ENCODE results near the gene SVOPL.

SVOPL gene

GRCh38 chr7:138602451-138602850 is 98.7 kb downstream of the SVOPL start:
- no peak for DNase-seq

- DNase-seq = no peak
Observed at GRCh38 chr7:138595454-138595853, 105.7 kb downstream of the SVOPL start.

GRCh38 chr7:138590154-138590553 is 111.0 kb downstream of the SVOPL start:
- DNase-seq = no peak

- DNase-seq = no peak
Observed at GRCh38 chr7:138588986-138589385, 112.2 kb downstream of the SVOPL start.

GRCh38 chr7:138587485-138587884 is 113.7 kb downstream of the SVOPL start:
- DNase-seq = no peak

GRCh38 chr7:138585283-138585993 is 115.7 kb downstream of the SVOPL start:
- DNase-seq = no peak

GRCh38 chr7:138584696-138585095 is 116.5 kb downstream of the SVOPL start:
- no peak for DNase-seq

GRCh38 chr7:138584283-138584682 is 116.9 kb downstream of the SVOPL start:
- no peak for DNase-seq

- DNase-seq = no peak
Observed at GRCh38 chr7:138581065-138581464, 120.1 kb downstream of the SVOPL start.

GRCh38 chr7:138579671-138580070 is 121.5 kb downstream of the SVOPL start:
- no peak for DNase-seq

GRCh38 chr7:138579136-138579535 is 122.0 kb downstream of the SVOPL start:
- no peak for DNase-seq

- no peak for DNase-seq
Observed at GRCh38 chr7:138575897-138576428, 125.2 kb downstream of the SVOPL start.

GRCh38 chr7:138573741-138574140 is 127.4 kb downstream of the SVOPL start:
- DNase-seq = no peak

- no peak for DNase-seq
Observed at GRCh38 chr7:138570715-138571114, 130.4 kb downstream of the SVOPL start.

- no peak for DNase-seq
Observed at GRCh38 chr7:138569418-138569817, 131.7 kb downstream of the SVOPL start.

GRCh38 chr7:138568655-138569054 is 132.5 kb downstream of the SVOPL start:
- no peak for DNase-seq

GRCh38 chr7:138565451-138566114 is 135.6 kb downstream of the SVOPL start:
- DNase-seq = no peak

GRCh38 chr7:138565071-138565450 is 136.1 kb downstream of the SVOPL start:
- no peak for DNase-seq

GRCh38 chr7:138564365-138564764 is 136.8 kb downstream of the SVOPL start:
- DNase-seq = no peak

GRCh38 chr7:138563808-138564207 is 137.4 kb downstream of the SVOPL start:
- DNase-seq = no peak

GRCh38 chr7:138559448-138559847 is 141.7 kb downstream of the SVOPL start:
- DNase-seq = no peak

- DNase-seq = no peak
Observed at GRCh38 chr7:138556771-138557484, 144.2 kb downstream of the SVOPL start.

GRCh38 chr7:138555684-138556083 is 145.5 kb downstream of the SVOPL start:
- no peak for DNase-seq

- DNase-seq = no peak
Observed at GRCh38 chr7:138554674-138555073, 146.5 kb downstream of the SVOPL start.

All from activated CD8-positive, alpha-beta memory T cell treated with anti-CD3 and anti-CD28 coated beads, Interleukin-2, amount 50 U/mL, for 48 hours (primary cell).